Measurements from ENCODE around the gene SRSF1. TPM values are rescaled to one million over a fixed set of nuclear protein-coding genes. Genes with fewer than 3 reads are reported as not detected.
"Not testable (repeated sequence)": the region's sequence is repeated elsewhere in the genome, so short reads cannot be mapped to it uniquely, and the experiment has no call there.

Gene SRSF1
- polyA plus RNA-seq, 1 donor: 213 TPM

GRCh38 chr17:58049533-58049932 lies 42.5 kb upstream of the SRSF1 start:
- no peaks in the 10 kb centered on the region for H3K9me3 ChIP-seq (ENCODE audit: control insufficient read depth, low read depth, low read length)
- no peak for DNase-seq
- H3K4me3 ChIP-seq (ENCODE audit: low read length): no peak overlapping the region
- H3K27ac ChIP-seq (ENCODE audit: low read length): no peak overlapping the region
- WGBS (ENCODE audit: insufficient coverage, low lambda C conversion rate): no CpG with 5 or more reads among the region's 4 CpGs
- H3K4me1 ChIP-seq (ENCODE audit: control insufficient read depth, insufficient read depth, low read length): no peaks in the 10 kb centered on the region
- H3K27me3 ChIP-seq (ENCODE audit: control insufficient read depth, insufficient read depth, low read length): peaks cover 15% of the 10 kb centered on the region
- H3K36me3 ChIP-seq (ENCODE audit: control insufficient read depth, insufficient read depth, low read length): no peaks in the 10 kb centered on the region

GRCh38 chr17:58047376-58048150 lies 40.5 kb upstream of the SRSF1 start:
- H3K36me3 ChIP-seq (ENCODE audit: control insufficient read depth, insufficient read depth, low read length): no peaks in the 10 kb centered on the region
- peaks cover 15% of the 10 kb centered on the region for H3K27me3 ChIP-seq (ENCODE audit: control insufficient read depth, insufficient read depth, low read length)
- no peaks in the 10 kb centered on the region for H3K4me1 ChIP-seq (ENCODE audit: control insufficient read depth, insufficient read depth, low read length)
- H3K4me3 ChIP-seq (ENCODE audit: low read length): no peak overlapping the region
- no peaks in the 10 kb centered on the region for H3K9me3 ChIP-seq (ENCODE audit: control insufficient read depth, low read depth, low read length)
- H3K27ac ChIP-seq (ENCODE audit: low read length): no peak overlapping the region
- DNase-seq: no peak
- WGBS (ENCODE audit: insufficient coverage, low lambda C conversion rate): 75% methylated on average over 1 of the region's 4 CpGs

GRCh38 chr17:58046239-58047094 lies 39.4 kb upstream of the SRSF1 start:
- no peaks in the 10 kb centered on the region for H3K36me3 ChIP-seq (ENCODE audit: control insufficient read depth, insufficient read depth, low read length)
- H3K4me3 ChIP-seq (ENCODE audit: low read length): no peak overlapping the region
- no peak for DNase-seq
- peaks cover 13% of the 10 kb centered on the region for H3K27me3 ChIP-seq (ENCODE audit: control insufficient read depth, insufficient read depth, low read length)
- no CpG with 5 or more reads among the region's 18 CpGs for WGBS (ENCODE audit: insufficient coverage, low lambda C conversion rate)
- no peaks in the 10 kb centered on the region for H3K4me1 ChIP-seq (ENCODE audit: control insufficient read depth, insufficient read depth, low read length)
- H3K9me3 ChIP-seq (ENCODE audit: control insufficient read depth, low read depth, low read length): no peaks in the 10 kb centered on the region
- H3K27ac ChIP-seq (ENCODE audit: low read length): no peak overlapping the region

GRCh38 chr17:58044256-58044655 lies 37.2 kb upstream of the SRSF1 start:
- not testable (repeated sequence) for H3K4me3 ChIP-seq (ENCODE audit: low read length); H3K27ac ChIP-seq (ENCODE audit: low read length); H3K9me3 ChIP-seq (ENCODE audit: control insufficient read depth, low read depth, low read length); H3K27me3 ChIP-seq (ENCODE audit: control insufficient read depth, insufficient read depth, low read length); DNase-seq; H3K36me3 ChIP-seq (ENCODE audit: control insufficient read depth, insufficient read depth, low read length); H3K4me1 ChIP-seq (ENCODE audit: control insufficient read depth, insufficient read depth, low read length)
- WGBS (ENCODE audit: insufficient coverage, low lambda C conversion rate): 100% methylated on average over 1 of the region's 6 CpGs

- 29% methylated on average over 1 of the region's 5 CpGs for WGBS (ENCODE audit: insufficient coverage, low lambda C conversion rate)
These were observed 36.5 kb upstream of the SRSF1 start for GRCh38 chr17:58043221-58044181.

GRCh38 chr17:58041161-58041560 lies 34.1 kb upstream of the SRSF1 start:
- Histone ChIP-seq H3K4me3 (ENCODE audit: low read length) (no peak overlapping the region), H3K36me3 (ENCODE audit: control insufficient read depth, insufficient read depth, low read length) (no peaks in the 10 kb centered on the region), H3K9me3 (ENCODE audit: control insufficient read depth, low read depth, low read length) (no peaks in the 10 kb centered on the region), H3K27ac (ENCODE audit: low read length) (no peak overlapping the region), H3K4me1 (ENCODE audit: control insufficient read depth, insufficient read depth, low read length) (no peaks in the 10 kb centered on the region), H3K27me3 (ENCODE audit: control insufficient read depth, insufficient read depth, low read length) (peaks cover 9% of the 10 kb centered on the region)
- no peak for DNase-seq
- no CpG with 5 or more reads among the region's 5 CpGs for WGBS (ENCODE audit: insufficient coverage, low lambda C conversion rate)

More at GRCh38 chr17:58043221-58044181, 36.5 kb upstream of the SRSF1 start:
- DNase-seq: no peak
- no peaks in the 10 kb centered on the region for H3K4me1 ChIP-seq (ENCODE audit: control insufficient read depth, insufficient read depth, low read length)
- no peak overlapping the region for H3K4me3 ChIP-seq (ENCODE audit: low read length)
- H3K27me3 ChIP-seq (ENCODE audit: control insufficient read depth, insufficient read depth, low read length): peaks cover 11% of the 10 kb centered on the region
- no peaks in the 10 kb centered on the region for H3K36me3 ChIP-seq (ENCODE audit: control insufficient read depth, insufficient read depth, low read length)
- H3K9me3 ChIP-seq (ENCODE audit: control insufficient read depth, low read depth, low read length): no peaks in the 10 kb centered on the region
- no peak overlapping the region for H3K27ac ChIP-seq (ENCODE audit: low read length)

- no peak for DNase-seq
- 100% methylated on average over 1 of the region's 8 CpGs for WGBS (ENCODE audit: insufficient coverage, low lambda C conversion rate)
- Histone ChIP-seq H3K27ac (ENCODE audit: low read length) (no peak overlapping the region), H3K9me3 (ENCODE audit: control insufficient read depth, low read depth, low read length) (no peaks in the 10 kb centered on the region), H3K4me1 (ENCODE audit: control insufficient read depth, insufficient read depth, low read length) (no peaks in the 10 kb centered on the region), H3K4me3 (ENCODE audit: low read length) (no peak overlapping the region), H3K36me3 (ENCODE audit: control insufficient read depth, insufficient read depth, low read length) (no peaks in the 10 kb centered on the region), H3K27me3 (ENCODE audit: control insufficient read depth, insufficient read depth, low read length) (peaks cover 9% of the 10 kb centered on the region)
These were observed 33.3 kb upstream of the SRSF1 start for GRCh38 chr17:58040386-58040785.

- peaks cover 9% of the 10 kb centered on the region for H3K27me3 ChIP-seq (ENCODE audit: control insufficient read depth, insufficient read depth, low read length)
- DNase-seq: no peak
- no peaks in the 10 kb centered on the region for H3K36me3 ChIP-seq (ENCODE audit: control insufficient read depth, insufficient read depth, low read length)
- no peaks in the 10 kb centered on the region for H3K4me1 ChIP-seq (ENCODE audit: control insufficient read depth, insufficient read depth, low read length)
- no CpG with 5 or more reads among the region's 3 CpGs for WGBS (ENCODE audit: insufficient coverage, low lambda C conversion rate)
- no peak overlapping the region for H3K27ac ChIP-seq (ENCODE audit: low read length)
- H3K9me3 ChIP-seq (ENCODE audit: control insufficient read depth, low read depth, low read length): no peaks in the 10 kb centered on the region
- no peak overlapping the region for H3K4me3 ChIP-seq (ENCODE audit: low read length)
These were observed 32.9 kb upstream of the SRSF1 start for GRCh38 chr17:58039975-58040374.

- Histone ChIP-seq H3K4me3 (ENCODE audit: low read length) (no peak overlapping the region), H3K9me3 (ENCODE audit: control insufficient read depth, low read depth, low read length) (peaks cover 4% of the 10 kb centered on the region), H3K27me3 (ENCODE audit: control insufficient read depth, insufficient read depth, low read length) (no peaks in the 10 kb centered on the region), H3K4me1 (ENCODE audit: control insufficient read depth, insufficient read depth, low read length) (no peaks in the 10 kb centered on the region), H3K27ac (ENCODE audit: low read length) (no peak overlapping the region), H3K36me3 (ENCODE audit: control insufficient read depth, insufficient read depth, low read length) (no peaks in the 10 kb centered on the region)
- WGBS (ENCODE audit: insufficient coverage, low lambda C conversion rate): no CpG with 5 or more reads among the region's 6 CpGs
- no peak for DNase-seq
These were observed 25.8 kb upstream of the SRSF1 start for GRCh38 chr17:58032691-58033415.

Measured in large intestine (tissue), 3 donors.